HG03439 (cell line): ENCODE results near the gene MTMR8.

ENCODE experiments used
- ATAC-seq: cut with Tn5 transposase; IDR thresholded peaks from one replicate; pipeline ENCODE4 v1.9.1; 2021; ENCODE audit warnings: mild to moderate bottlenecking, moderate library complexity; ENCODE audit not compliant: unreplicated experiment

Gene MTMR8

DNA sequence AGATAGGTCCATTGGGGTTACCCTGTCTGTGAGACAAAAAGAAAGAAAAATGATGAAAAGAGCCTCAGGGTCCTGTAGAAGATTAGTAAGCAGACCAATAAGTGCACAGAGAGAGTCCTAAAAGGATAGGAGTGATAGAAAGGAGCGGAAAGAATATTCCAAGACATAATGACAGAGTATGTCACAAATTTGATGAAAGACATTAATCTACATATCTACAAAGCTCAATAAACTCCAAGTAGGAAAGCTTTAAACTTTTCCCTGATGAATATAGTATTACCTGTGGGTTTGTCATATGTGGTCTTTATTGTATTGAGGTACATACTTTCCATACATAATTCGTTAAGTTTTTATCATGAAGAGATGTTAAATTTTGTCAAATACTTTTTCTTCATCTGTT is 73.7 kb downstream of the MTMR8 start:
- ATAC-seq = no peak

GRCh38 chrX:64313624-64314023 is 81.6 kb downstream of the MTMR8 start:
- ATAC-seq = no peak

GRCh38 chrX:64306712-64307111 is 88.5 kb downstream of the MTMR8 start:
- no peak for ATAC-seq

DNA sequence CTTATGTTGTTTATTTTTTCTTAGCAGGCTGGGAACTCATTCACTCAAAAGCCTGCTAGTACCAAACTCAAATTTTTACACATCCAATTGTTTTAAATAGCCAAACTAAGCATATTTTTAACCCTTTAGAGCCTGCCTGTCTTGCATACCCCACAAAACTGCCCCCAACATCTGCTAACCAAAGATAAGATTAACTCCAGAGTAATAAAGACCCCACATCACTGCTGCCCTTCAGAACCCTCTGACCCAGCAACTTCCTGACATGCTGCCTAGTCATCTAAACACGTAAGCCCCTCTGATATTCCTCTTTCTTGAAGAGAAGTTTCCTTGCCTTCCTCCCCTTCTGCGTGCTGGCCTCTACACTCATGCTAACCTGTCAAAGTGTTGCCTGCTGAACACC is 104.1 kb downstream of the MTMR8 start:
- ATAC-seq = no peak

DNA sequence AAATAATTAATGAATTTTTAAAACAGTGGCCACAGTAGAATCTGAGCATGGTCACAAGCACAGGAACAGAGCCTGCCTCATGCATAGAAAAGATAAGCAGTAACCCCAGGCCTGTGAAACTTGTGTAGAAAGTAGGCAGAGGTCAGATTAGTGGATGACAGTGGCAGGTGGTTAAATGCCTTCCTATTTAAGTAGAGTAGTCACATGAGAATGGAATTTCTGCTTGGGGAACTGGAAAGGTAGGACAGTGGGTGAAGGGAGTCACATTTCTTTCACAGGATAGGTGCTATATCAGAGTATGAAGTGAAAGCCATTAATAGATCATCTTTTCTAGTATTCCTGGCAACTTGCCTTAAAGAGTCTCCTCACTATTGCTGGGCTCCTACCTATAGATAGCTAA is 130.0 kb downstream of the MTMR8 start:
- ATAC-seq = no peak

- ATAC-seq = no peak
Measured at GRCh38 chrX:64230123-64230970, 164.9 kb downstream of the MTMR8 start, which contains the start of gene ASB12. ASB12 (minus strand) TSS chrX:64230607; CDS start chrX:64225650, 4,957 bp downstream.

- ATAC-seq = no peak
Measured at GRCh38 chrX:64229154-64229553, 166.1 kb downstream of the MTMR8 start.
